WTC11 (cell line): ENCODE data around the gene RNF4. TPM values are rescaled to one million over a fixed set of nuclear protein-coding genes. Genes with fewer than 3 reads are reported as not detected.
"Not testable (repeated sequence)": the region's sequence is repeated elsewhere in the genome, so short reads cannot be mapped to it uniquely, and the experiment has no call there.

Experiments
- ATAC-seq: fragments of 200-7000 bp; cut with Tn5 transposase; 2 replicates; pipeline ENCODE4 v1.10.0; 2021; ENCODE audit warnings: mild to moderate bottlenecking, moderate library complexity
- CTCF ChIA-PET: fragments of 300-600 bp; sonication (Branson Sonifier 250); formaldehyde crosslinking; loops from one replicate; lab custom pipeline; 2021; ENCODE audit warnings: antibody characterized with exemption; lab: Charles Lee
- POLR2A ChIA-PET: fragments of 350-600 bp; sonication (Branson Sonifier 250); formaldehyde crosslinking; loops from one replicate; lab custom pipeline; 2021; ENCODE audit warnings: antibody characterized with exemption; lab: Charles Lee
- DNase-seq: peaks from one replicate; pipeline ENCODE4 v3.0.0; 2021; ENCODE audit warnings: low spot score
- H3K27ac Mint-ChIP-seq: 2 replicates; pipeline ENCODE4 v1.8.0; 2021; ENCODE audit warnings: mixed read lengths
- H3K27me3 Mint-ChIP-seq: 2 replicates; pipeline ENCODE4 v1.8.0; 2021; ENCODE audit warnings: low read depth, mild to moderate bottlenecking, moderate library complexity, mixed read lengths
- H3K36me3 Mint-ChIP-seq: 2 replicates; pipeline ENCODE4 v1.8.0; 2021; ENCODE audit warnings: mixed read lengths
- H3K4me1 Mint-ChIP-seq: 2 replicates; pipeline ENCODE4 v1.8.0; 2022; ENCODE audit warnings: mixed read lengths
- H3K4me3 Mint-ChIP-seq: 2 replicates; pipeline ENCODE4 v1.8.0; 2021; ENCODE audit warnings: mild to moderate bottlenecking, moderate library complexity, mixed read lengths
- H3K9me3 Mint-ChIP-seq: 2 replicates; pipeline ENCODE4 v1.8.0; 2021; ENCODE audit warnings: mixed read lengths
- HMGA2 ChIP-seq: fragments of 250-450 bp; sonication (Bioruptor Pico); IDR thresholded peaks from 2 replicates; pipeline ENCODE4 v1.4.0; 2021; ENCODE audit warnings: mild to moderate bottlenecking, moderate library complexity
- JUN ChIP-seq: sonication (generic); formaldehyde crosslinking; IDR thresholded peaks from 2 replicates; pipeline ENCODE4 v1.8.0; 2023; ENCODE audit warnings: mild to moderate bottlenecking, missing genetic modification reagents
- MXD4 ChIP-seq: fragments of 250-450 bp; sonication (Bioruptor Pico); IDR thresholded peaks from 2 replicates; pipeline ENCODE4 v1.8.0; 2021; ENCODE audit warnings: mild to moderate bottlenecking, moderate library complexity, borderline replicate concordance
- NFE2L1 ChIP-seq: sonication (generic); formaldehyde crosslinking; IDR thresholded peaks from 2 replicates; pipeline ENCODE4 v1.8.1; 2023; ENCODE audit warnings: missing genetic modification reagents
- OVOL2 ChIP-seq: fragments of 250-450 bp; sonication (Bioruptor Pico); IDR thresholded peaks from 2 replicates; pipeline ENCODE4 v1.9.0; 2021; ENCODE audit warnings: mild to moderate bottlenecking, borderline replicate concordance
- PRRX2 ChIP-seq: fragments of 250-450 bp; sonication (Bioruptor Pico); IDR thresholded peaks from 2 replicates; pipeline ENCODE4 v1.8.0; 2021; ENCODE audit warnings: mild to moderate bottlenecking
- ZNF138 ChIP-seq: sonication (generic); formaldehyde crosslinking; conservative IDR thresholded peaks from 2 replicates; pipeline ENCODE4 v1.8.1; 2022; ENCODE audit warnings: mild to moderate bottlenecking, moderate library complexity, missing genetic modification reagents
- ZNF671 ChIP-seq: fragments of 250-450 bp; sonication (Bioruptor Pico); IDR thresholded peaks from 2 replicates; pipeline ENCODE4 v1.8.0; 2021; ENCODE audit warnings: mild to moderate bottlenecking
- total RNA-seq: library from RNA; stranded (reverse); gene quantifications from 3 replicates; pipeline ENCODE4 v1.2.3, GENCODE V29; 2021
- TF ChIP-seq, protein P1 (sequence below): sonication (generic); formaldehyde crosslinking; IDR thresholded peaks from 2 replicates; pipeline ENCODE4 v1.8.1; 2023; ENCODE audit warnings: mild to moderate bottlenecking, missing genetic modification reagents
- TF ChIP-seq, protein P2 (sequence below): fragments of 250-450 bp; sonication (Bioruptor Pico); IDR thresholded peaks from 2 replicates; pipeline ENCODE4 v1.9.0; 2021; ENCODE audit warnings: mild to moderate bottlenecking, borderline replicate concordance
- TF ChIP-seq, protein P3 (sequence below): fragments of 250-450 bp; sonication (Bioruptor Pico); IDR thresholded peaks from 2 replicates; pipeline ENCODE4 v1.9.0; 2021; ENCODE audit warnings: mild to moderate bottlenecking
- TF ChIP-seq, protein P4 (sequence below): sonication (generic); formaldehyde crosslinking; IDR thresholded peaks from 2 replicates; pipeline ENCODE4 v1.8.0; 2022; ENCODE audit warnings: mild to moderate bottlenecking, missing genetic modification reagents
- TF ChIP-seq, protein P5 (sequence below): fragments of 250-450 bp; sonication (Bioruptor Pico); IDR thresholded peaks from 2 replicates; pipeline ENCODE4 v1.9.0; 2021; ENCODE audit warnings: moderate library complexity, mild to moderate bottlenecking, inconsistent platforms, borderline replicate concordance

The RNF4 gene
- total RNA-seq, 1 experiment from 2014 or later, result 87.3 TPM

DNA sequence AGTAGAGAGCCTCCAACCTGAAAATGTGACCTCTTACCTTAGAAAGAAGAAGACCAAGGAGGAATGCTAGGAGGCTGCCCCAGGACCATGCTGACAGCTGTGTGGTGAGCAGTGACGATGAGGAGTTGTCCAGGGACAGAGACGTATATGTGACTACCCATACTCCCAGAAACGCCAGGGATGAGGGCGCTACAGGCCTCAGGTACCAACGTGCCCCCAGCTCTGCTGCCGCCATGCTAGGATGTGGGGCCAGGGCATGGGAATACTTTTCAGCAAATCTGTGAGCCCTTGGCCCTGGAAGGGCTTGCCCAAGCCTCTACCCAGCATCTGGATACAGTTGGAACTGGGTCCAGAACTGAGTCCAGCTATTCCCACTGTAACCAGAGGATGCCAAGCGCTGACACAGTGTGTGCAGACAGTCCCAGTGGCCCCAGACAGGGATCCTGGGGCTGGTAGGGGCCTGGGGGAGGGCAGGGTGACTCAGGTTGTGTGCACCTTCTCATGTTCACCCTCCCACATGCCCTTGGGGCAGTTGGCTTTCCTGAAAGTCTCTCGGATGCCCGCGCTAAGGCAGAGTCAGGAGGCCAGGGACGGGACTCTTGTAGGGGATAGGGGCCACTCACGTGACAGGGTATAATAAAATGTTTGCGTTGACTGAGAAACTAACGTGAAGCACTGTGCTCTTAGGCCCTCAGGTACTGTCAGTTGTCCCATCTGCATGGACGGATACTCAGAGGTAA lies 43.7 kb downstream of the RNF4 start:
- Mint-ChIP-seq H3K4me1 (no peaks in the 10 kb centered on the region), H3K4me3 (no peak overlapping the region), H3K9me3 (no peaks in the 10 kb centered on the region), H3K36me3 (peaks cover 68% of the 10 kb centered on the region), H3K27me3 (no peaks in the 10 kb centered on the region; the same call in 1 of the 2 replicates), H3K27ac (no peak overlapping the region)
- ATAC-seq (no peak), DNase-seq (no peak)
- TF ChIP-seq, protein P1, sequence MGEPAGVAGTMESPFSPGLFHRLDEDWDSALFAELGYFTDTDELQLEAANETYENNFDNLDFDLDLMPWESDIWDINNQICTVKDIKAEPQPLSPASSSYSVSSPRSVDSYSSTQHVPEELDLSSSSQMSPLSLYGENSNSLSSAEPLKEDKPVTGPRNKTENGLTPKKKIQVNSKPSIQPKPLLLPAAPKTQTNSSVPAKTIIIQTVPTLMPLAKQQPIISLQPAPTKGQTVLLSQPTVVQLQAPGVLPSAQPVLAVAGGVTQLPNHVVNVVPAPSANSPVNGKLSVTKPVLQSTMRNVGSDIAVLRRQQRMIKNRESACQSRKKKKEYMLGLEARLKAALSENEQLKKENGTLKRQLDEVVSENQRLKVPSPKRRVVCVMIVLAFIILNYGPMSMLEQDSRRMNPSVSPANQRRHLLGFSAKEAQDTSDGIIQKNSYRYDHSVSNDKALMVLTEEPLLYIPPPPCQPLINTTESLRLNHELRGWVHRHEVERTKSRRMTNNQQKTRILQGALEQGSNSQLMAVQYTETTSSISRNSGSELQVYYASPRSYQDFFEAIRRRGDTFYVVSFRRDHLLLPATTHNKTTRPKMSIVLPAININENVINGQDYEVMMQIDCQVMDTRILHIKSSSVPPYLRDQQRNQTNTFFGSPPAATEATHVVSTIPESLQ (CRISPR knock-in tag), result no peak
- TF ChIP-seq, protein P2, sequence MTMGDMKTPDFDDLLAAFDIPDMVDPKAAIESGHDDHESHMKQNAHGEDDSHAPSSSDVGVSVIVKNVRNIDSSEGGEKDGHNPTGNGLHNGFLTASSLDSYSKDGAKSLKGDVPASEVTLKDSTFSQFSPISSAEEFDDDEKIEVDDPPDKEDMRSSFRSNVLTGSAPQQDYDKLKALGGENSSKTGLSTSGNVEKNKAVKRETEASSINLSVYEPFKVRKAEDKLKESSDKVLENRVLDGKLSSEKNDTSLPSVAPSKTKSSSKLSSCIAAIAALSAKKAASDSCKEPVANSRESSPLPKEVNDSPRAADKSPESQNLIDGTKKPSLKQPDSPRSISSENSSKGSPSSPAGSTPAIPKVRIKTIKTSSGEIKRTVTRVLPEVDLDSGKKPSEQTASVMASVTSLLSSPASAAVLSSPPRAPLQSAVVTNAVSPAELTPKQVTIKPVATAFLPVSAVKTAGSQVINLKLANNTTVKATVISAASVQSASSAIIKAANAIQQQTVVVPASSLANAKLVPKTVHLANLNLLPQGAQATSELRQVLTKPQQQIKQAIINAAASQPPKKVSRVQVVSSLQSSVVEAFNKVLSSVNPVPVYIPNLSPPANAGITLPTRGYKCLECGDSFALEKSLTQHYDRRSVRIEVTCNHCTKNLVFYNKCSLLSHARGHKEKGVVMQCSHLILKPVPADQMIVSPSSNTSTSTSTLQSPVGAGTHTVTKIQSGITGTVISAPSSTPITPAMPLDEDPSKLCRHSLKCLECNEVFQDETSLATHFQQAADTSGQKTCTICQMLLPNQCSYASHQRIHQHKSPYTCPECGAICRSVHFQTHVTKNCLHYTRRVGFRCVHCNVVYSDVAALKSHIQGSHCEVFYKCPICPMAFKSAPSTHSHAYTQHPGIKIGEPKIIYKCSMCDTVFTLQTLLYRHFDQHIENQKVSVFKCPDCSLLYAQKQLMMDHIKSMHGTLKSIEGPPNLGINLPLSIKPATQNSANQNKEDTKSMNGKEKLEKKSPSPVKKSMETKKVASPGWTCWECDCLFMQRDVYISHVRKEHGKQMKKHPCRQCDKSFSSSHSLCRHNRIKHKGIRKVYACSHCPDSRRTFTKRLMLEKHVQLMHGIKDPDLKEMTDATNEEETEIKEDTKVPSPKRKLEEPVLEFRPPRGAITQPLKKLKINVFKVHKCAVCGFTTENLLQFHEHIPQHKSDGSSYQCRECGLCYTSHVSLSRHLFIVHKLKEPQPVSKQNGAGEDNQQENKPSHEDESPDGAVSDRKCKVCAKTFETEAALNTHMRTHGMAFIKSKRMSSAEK (CRISPR knock-in tag), result no peak
- ChIA-PET POLR2A (no interaction called here), CTCF (interaction anchor here (0.8 kb wide), 1 partner anchor 44 kb away, joined by 3 read pairs; the partner anchor contains the start of gene RNF4)

DNA sequence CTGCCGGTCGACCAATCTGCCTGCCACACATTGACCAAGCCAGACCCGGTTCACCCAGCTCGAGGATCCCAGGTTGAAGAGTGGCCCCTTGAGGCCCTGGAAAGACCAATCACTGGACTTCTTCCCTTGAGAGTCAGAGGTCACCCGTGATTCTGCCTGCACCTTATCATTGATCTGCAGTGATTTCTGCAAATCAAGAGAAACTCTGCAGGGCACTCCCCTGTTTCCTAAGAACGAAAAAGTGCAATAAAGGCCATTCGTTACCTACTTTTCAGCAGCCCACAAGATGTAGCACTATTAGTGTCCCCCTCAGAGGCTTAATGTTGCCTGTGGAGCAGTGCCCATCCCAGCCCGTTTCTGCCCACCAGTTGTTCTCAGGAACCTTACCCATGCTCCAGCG lies 45.3 kb downstream of the RNF4 start:
- ATAC-seq, H3K4me3 Mint-ChIP-seq, CTCF ChIA-PET, H3K9me3 Mint-ChIP-seq, DNase-seq, H3K27ac Mint-ChIP-seq, H3K4me1 Mint-ChIP-seq, POLR2A ChIA-PET, H3K27me3 Mint-ChIP-seq: not testable (repeated sequence)
- peaks cover 59% of the 10 kb centered on the region for H3K36me3 Mint-ChIP-seq

DNA sequence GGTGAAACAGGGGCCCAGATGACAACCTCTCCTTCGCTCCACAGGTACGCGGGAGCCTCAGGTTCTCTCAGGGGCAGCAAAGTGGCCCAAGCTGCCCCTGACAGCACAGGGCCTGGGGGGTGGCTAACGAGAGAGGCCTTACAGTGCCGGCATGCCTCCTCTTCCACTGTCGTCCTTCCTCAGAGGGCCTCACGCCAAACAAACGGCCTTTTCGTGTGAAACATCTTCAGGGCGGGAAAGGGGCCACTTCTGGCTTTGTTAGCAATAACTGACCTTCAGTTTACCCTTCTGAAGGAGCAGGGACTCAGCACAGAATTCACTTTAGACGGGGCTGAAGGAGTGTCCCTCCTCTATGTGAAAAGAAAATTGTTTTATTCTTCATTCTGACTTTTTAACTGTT lies 46.0 kb downstream of the RNF4 start:
- H3K4me1 Mint-ChIP-seq, POLR2A ChIA-PET, DNase-seq, H3K27ac Mint-ChIP-seq, ATAC-seq, H3K4me3 Mint-ChIP-seq, H3K27me3 Mint-ChIP-seq, H3K9me3 Mint-ChIP-seq, CTCF ChIA-PET: not testable (repeated sequence)
- H3K36me3 Mint-ChIP-seq, result peaks cover 51% of the 10 kb centered on the region

DNA sequence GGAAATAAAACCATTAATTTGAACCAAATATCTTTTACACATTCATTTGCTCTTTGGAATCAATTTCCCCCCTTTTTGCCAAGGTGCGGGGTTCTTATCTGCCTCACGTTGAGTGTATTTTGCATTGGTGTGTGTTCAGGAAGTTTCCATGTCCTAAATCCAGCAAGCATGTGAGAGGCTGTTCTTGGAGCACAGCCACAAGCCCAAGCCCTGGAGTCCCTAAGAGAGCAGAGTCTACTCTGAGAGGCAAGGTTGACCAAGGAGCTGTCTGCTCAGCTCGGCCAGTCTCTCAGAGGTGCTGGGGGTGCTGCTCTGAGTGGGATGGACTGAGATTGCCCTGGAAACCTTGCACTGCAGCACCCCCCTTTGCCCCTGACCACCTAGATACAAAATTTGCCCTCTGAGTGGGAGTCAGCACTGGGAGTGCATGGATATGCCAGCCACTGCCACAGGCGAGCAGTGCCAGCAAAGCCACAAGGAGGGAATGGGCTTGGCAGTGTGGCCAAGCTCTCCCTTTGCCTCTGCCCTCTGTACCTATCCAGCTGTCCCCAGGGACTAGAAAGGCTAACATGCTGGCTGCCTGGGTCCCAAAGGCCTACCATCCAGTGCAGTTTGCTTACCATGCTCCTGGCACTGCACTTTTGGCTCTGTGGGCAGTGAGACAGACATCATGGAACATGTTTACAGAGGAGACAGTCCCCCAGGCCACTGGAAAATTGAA lies 47.1 kb downstream of the RNF4 start:
- Mint-ChIP-seq H3K4me3 (no peak overlapping the region), H3K4me1 (no peaks in the 10 kb centered on the region), H3K27me3 (no peaks in the 10 kb centered on the region; the same call in 1 of the 2 replicates), H3K36me3 (peaks cover 41% of the 10 kb centered on the region), H3K9me3 (no peaks in the 10 kb centered on the region), H3K27ac (peak overlapping the region; percentile 62)
- ATAC-seq, result no peak
- ChIA-PET POLR2A (no interaction called here), CTCF (interaction anchor here (0.7 to 1.1 kb wide), 2 partner anchors 19 to 295 kb away, joined by 3 read pairs; no protein-coding TSS in a partner anchor)
- DNase-seq, result no peak
- TF ChIP-seq NFE2L1 (CRISPR knock-in tag) (no peak), MXD4 (CRISPR knock-in tag) (no peak), OVOL2 (CRISPR knock-in tag) (no peak), ZNF671 (CRISPR knock-in tag) (no peak), ZNF138 (CRISPR knock-in tag) (no peak), HMGA2 (CRISPR knock-in tag) (no peak), JUN (CRISPR knock-in tag) (no peak), PRRX2 (CRISPR knock-in tag) (no peak)
- TF ChIP-seq, protein P3, sequence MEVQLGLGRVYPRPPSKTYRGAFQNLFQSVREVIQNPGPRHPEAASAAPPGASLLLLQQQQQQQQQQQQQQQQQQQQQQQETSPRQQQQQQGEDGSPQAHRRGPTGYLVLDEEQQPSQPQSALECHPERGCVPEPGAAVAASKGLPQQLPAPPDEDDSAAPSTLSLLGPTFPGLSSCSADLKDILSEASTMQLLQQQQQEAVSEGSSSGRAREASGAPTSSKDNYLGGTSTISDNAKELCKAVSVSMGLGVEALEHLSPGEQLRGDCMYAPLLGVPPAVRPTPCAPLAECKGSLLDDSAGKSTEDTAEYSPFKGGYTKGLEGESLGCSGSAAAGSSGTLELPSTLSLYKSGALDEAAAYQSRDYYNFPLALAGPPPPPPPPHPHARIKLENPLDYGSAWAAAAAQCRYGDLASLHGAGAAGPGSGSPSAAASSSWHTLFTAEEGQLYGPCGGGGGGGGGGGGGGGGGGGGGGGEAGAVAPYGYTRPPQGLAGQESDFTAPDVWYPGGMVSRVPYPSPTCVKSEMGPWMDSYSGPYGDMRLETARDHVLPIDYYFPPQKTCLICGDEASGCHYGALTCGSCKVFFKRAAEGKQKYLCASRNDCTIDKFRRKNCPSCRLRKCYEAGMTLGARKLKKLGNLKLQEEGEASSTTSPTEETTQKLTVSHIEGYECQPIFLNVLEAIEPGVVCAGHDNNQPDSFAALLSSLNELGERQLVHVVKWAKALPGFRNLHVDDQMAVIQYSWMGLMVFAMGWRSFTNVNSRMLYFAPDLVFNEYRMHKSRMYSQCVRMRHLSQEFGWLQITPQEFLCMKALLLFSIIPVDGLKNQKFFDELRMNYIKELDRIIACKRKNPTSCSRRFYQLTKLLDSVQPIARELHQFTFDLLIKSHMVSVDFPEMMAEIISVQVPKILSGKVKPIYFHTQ (CRISPR knock-in tag), result no peak
- TF ChIP-seq, protein P4, sequence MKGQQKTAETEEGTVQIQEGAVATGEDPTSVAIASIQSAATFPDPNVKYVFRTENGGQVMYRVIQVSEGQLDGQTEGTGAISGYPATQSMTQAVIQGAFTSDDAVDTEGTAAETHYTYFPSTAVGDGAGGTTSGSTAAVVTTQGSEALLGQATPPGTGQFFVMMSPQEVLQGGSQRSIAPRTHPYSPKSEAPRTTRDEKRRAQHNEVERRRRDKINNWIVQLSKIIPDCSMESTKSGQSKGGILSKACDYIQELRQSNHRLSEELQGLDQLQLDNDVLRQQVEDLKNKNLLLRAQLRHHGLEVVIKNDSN (CRISPR knock-in tag), result no peak
- TF ChIP-seq, protein P5, sequence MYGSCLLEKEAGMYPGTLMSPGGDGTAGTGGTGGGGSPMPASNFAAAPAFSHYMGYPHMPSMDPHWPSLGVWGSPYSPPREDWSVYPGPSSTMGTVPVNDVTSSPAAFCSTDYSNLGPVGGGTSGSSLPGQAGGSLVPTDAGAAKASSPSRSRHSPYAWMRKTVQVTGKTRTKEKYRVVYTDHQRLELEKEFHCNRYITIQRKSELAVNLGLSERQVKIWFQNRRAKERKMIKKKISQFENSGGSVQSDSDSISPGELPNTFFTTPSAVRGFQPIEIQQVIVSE (CRISPR knock-in tag), result no peak
